Stimulated activated CD8-positive, alpha-beta memory T cell treated with anti-CD3 and anti-CD28 coated beads, Interleukin-12 subunit alpha, Interleukin-12 subunit beta, amount 100 ng/mL, for 4 hours (primary cell): ENCODE results near the gene CELF1.

ENCODE experiments used
- DNase-seq: peaks from one replicate; pipeline ENCODE4 v3.0.0-alpha.2; 2020; ENCODE audit warnings: low read depth

The CELF1 gene

DNA sequence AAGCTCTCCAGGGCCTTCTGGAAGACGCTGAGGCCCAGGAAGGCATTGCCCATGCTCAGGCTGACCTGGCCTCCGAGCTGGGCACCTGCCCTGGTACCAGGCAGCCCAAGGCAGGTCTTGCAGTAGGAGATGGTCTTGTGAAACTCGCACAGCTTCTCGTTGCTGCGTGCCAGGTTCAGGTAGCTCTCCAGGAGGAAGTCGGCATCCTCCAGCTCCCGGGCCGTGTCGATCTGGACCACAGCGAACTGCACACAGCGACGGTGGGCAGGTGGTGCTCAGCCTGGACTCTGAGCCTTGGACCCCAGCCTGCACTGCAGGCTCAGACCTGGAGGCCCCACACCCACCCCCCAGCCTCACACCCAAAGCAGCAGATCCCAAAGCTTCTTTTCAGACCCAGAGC lies 105.0 kb downstream of the CELF1 start:
- no peak for DNase-seq

DNA sequence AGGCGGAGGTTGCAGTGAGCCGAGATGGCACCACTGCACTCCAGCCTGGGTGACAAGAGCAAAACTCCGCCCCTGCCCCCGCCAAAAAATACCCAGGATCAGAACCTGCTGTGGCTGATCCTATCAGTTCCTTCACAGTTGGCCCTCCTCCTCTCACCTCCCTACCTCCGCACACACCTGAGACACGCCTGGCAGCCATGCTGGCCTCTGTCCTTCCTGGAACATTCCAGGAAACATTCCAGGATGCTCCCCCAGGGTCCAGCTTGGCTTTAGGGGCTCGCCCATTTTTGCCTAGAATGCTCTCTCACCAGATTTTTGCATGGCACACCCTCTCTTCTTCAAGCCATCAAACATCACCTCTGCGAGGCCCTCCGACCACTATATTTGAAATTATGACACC lies 106.1 kb downstream of the CELF1 start:
- DNase-seq, result no peak

DNA sequence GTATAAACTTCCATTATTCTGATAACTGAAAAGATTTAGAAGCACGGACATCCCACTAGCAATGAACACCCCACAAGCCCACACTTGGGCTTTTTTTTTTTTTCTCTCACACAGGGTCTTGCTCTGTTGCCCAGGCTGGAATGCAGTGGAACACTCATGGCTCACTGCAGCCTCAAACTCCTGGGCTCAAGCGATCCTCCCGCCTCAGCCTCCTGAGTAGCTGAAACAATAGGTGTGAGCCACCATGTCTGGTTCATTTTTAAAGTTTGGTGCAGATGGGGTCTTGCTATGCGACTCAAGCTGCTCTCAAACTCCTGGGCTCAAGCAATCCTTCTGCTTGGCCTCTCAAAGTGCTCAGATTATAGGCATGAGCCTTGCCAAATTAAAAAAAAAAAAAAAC lies 107.1 kb downstream of the CELF1 start:
- no peak for DNase-seq

DNA sequence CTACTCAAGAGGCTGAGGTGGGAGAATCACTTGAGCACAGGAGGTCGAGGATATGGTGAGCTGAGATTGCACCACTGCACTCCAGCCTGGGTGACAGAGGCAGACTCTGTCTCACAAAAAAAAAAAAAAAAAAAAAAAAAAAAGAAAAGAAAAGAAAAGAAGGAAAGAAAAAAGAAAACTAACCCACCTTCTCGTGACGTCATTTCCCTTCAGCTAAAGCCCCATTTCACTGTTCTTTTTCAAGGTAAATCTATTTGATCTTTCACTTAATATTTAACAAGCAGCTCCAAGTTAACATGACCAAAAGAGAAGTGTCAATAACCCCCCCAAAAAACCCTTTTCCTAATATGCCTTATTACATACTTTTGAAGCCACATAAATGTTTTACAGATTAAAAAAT lies 109.1 kb downstream of the CELF1 start:
- no peak for DNase-seq

DNA sequence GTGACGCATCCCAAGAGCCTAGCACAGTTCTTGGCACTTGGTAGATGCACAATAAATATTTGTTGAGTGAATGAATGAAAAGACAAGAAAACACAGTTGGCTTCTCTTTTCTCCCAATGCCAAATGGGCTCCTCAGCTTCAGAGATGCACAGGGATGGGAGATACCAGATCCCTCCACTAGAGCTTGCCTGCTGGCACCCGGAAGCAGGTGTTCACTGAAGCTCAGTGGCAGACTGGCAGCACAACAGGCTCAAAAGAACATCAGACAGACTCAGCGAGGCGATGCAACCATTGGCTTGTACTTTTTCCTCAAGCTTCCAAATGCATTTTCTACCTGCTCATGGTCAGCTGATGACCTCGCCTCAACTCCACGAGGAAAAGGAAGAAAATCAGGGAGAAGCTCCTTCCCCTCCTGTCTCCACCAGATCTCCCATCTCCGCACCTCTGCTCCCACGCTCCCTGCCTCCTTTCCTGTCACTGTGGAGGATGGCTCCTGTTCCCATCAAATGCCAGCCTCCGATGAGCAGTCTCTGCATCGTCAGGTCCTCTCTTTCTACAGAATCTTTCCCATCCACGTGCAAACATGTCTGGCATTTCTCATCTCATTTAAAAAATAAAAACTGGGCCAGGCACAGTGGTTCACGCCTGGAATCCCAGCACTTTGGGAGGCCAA lies 109.8 kb downstream of the CELF1 start:
- no peak for DNase-seq

DNA sequence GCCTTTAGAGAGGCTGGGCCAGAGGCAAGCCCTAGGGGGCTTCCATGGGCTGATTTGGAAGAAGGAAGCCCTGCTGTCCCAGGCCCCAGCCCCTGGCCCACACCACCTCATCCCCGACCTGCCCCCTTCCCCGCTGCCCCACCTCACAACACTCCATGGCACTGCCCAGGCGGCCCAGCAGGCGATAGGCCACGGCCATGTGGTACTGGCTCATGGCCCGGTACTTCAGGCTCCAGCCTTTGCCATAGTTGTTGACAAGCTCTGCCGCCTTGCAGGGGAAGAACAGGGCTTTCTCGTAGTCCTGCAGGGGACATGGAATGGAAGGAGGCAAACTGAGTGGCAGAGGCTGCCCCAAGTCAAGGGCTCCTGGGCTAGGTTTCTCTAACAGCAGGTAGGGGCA lies 110.4 kb downstream of the CELF1 start:
- DNase-seq, result no peak

DNA sequence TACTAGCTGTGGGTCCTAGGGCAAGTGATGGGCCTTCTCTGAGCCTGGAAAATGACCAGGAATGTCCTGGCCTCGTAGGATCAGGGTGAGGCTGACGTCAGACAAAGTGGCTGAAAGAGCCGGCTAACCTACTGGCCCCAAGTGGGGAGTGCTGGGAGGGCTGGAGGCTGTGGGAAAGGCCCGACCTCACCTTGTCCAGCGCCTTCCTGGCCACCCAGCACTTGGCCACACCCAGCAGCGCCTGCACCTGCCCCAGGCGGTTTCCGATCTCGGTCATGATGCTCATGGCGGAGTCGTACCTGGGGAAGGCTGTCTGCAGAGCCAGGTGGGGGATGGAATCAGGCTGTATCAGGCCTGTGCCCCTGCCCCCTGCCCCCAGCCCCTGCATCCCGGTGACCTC lies 111.5 kb downstream of the CELF1 start:
- no peak for DNase-seq

DNA sequence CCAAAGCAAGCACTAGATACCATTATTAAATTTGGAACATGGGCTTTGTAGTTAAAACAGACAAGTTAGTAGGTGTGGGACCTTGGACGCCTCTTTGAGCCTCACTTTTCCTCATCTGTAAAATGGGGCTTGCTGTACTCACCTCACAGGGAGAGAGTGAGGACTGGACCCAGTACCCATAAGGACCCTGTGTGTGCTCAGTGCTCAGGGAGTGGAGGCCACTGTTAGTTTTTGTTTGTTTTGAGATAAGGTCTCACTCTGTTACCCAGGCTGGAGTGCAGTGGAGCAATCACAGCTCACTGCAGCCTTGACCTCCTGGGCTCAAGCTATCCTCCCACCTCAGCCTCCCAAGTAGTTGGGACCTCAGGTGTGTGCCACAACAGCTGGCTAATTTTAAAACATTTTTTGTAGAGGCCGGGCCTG lies 112.9 kb downstream of the CELF1 start:
- DNase-seq, result no peak

DNA sequence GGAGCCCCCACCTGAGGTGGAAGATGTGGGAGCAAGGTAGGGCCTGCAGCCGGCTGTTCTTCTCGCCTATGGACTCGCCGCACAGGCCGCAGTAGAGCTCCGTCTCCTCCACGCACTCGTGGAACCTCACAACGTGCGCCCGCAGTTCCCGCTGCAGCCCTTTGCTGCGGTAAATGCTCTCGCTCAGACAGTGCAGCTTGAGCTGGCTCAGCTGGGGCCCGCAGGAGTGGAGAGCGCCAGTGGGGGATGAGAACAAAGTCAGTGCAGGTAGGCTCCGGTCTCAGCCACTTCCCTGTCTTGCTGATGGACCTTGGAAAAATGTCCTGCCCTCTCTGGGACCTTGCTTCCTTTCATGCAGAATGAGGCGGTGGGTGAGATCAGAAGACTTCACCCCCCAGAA lies 114.2 kb downstream of the CELF1 start:
- no peak for DNase-seq

DNA sequence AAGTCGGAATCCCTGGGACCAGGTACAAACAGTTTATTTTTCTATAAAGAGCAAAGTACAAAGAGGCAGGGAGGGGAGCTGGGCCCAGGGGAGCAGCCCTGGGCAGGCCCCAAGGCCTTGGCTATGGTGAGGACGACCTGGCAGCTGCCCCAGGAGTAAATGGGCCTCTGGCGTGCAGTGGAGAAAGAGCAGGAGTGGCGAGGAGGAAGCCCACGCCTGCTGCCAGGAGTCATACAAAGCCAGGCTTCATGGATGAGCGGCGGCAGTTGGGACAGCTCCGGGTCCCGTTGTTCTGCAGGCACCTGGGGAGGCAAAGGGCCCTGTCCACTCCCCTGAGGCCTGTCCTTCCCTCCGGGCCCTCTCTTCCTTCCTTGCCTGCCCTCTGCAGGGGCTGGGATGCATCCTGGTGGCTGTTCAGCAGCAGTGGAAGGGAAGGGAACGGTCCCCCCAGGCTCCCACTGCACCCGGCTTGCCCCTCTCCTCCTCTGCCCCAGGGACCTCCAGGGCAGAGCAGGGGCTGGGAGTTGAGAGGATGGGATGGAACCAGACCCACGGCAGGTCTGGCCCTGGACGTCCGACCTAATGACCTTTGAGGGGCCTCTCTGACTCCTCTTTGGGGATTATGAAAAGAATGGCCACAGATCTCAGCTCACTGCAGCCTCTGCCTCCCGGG lies 115.0 kb downstream of the CELF1 start:
- no peak for DNase-seq

DNA sequence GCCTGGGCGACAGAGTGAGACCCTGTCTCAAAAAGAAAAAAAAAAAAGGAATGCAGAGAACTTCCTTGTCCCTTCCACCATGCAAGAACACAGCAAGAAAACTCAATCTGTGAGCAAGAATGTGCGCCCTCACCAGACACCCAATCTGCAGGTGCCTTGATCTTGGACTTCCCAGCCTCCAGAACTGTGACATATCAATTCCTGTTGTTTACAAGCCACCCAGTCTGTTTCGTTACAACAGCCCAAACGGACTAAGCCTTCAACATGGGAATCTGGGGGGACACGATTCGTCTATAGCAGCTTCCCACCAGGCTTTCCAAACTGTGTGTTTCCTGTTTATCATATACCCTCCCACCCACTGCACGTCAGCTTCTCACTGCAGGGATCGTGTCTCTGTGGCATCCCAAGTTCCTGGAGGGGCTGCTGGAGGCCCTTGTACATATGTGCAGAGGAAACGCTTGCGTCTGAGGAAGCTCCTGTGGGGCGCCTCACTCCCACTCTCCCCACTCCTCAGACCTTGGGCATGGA lies 115.7 kb downstream of the CELF1 start:
- DNase-seq, result no peak

DNA sequence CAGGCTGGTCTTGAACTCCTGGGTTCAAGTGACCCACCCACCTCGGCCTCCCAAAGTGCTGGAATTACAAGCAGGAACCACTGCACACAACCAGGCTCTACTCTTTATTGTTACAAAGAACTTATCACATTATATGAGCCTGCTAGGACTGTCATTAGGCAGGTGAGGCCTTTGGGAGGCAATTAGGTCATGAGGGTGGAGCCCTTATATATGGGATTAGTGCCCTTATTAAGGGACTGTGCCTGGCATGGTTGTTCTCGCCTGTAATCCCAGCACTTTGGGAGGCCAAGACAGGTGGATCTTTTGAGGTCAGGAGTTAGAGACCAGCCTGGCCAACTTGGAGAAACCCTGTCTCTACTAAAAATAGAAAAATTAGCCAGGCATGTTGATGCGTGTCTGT lies 116.2 kb downstream of the CELF1 start:
- no peak for DNase-seq

DNA sequence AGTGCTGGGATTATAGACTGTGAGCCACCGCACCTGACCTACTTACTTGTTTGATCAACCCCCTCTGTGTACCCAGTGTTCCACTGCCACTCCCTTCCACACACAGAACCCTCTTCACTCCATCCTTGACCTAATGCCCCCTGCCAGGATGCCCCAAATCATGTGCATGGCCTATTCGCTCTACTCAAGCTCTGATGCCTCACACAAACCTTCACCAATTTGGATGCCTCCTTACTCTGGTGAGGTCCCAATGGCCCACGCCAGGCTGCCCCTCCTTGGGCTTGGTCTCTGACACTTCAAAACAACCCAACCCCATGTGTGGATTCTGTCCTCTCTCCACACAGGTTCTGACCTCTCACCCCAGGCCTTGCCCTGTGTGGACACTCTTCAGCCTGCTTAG lies 117.2 kb downstream of the CELF1 start:
- DNase-seq, result no peak

DNA sequence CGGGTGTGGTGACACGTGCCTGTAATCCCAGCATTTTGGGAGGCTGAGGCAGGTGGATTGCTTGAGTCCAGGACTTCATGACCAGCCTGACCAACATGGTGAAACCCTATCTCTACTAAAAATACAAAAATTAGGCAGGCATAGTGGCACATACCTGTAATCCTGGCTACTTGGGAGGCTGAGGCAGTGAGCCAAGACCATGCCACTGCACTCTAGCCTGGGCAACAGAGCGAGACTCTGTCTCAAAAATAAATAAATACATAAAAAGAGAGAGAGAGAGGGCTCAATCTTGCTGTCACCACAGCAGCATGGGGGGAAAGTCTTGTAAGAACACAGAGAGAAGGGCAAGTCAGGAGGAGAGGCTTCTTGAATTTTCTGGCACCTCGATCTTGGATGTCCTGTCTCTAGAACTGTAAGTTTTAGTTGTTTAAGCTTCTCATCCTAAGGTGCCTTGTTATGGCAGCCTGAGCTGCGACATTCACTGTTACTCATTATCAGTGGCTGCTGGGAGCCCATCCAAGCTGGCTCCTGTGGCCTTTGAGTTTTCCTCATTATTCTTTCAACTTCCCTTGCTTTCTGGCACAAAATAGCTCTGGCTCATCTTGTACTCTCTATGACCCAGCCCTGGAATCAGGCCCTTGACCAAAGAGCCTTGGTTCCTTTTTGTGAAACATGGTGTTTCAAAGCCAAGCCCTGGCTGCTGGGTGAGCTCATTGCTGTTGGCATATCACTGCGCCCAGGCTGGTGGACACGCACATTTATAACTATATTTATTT lies 118.7 kb downstream of the CELF1 start:
- DNase-seq, result no peak

DNA sequence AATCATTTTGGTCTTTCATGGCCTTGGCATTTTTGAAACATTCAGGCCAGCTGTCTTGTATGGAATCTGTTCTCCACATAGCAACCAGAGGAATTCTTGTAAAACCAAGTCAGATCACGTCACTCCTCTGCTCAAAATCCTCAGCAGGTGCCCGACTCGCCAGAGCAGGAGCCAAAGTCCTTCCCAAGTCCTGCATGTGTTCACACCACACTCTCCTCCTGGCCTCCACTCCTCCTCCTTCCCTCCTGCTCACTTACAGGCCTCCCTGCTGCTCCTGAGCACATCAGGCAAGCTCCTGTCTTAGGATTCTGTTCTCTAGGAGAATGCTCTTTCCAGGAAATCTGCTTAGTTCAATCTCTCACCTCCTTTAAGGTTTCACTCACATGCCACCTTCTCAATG lies 119.8 kb downstream of the CELF1 start:
- DNase-seq, result no peak

DNA sequence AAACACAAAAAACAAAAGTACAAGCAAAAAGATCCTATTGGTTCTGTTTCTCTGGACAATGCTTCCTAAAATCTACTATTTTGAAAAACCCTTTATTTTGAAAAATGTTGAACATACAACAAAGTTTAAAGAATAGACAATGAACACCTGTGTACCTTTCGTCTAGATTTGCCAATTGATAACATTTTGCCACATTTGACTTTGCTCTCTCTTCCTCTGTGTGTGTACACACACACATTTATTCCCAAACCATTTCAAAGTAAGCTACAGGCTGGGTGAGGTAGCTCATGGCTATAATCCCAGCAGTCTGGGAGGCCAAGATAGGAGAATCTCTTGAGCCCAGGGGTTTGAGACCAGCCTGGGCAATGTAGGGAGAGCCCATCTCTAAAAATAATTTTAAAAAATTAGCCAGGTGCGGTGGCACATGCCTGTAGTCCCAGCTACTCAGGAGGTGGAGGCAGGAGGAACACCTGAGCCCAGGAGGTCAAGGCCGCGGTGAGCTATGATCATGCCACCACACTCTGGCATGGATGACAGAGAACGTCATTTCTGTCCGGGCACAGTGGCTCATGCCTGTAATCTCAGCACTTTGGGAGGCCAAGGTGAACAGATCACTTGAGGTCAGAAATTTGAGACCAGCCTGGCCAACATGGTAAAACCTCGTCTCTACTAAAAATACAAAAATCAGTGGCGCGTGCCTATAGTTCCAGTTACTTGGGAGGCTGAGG lies 121.4 kb downstream of the CELF1 start:
- no peak for DNase-seq

DNA sequence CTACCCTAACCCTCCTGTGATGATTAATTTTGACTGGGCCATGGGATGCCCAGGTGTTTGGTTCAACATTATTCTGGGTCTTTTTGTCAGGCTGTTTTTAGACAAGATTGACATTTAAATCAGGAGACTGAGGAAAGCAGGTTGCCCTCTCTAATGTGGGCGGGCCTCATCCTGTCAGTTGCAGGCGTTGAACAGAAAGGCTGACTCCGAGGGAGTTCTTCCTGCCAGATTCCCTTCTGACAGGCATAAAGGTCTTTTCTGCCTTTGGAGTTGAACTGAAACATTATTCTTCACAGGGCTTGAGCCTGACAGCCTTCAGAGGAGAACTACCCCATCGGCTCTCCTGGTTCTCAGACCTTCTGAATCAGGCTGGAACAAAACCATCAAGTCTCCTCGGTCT lies 122.4 kb downstream of the CELF1 start:
- DNase-seq, result no peak

DNA sequence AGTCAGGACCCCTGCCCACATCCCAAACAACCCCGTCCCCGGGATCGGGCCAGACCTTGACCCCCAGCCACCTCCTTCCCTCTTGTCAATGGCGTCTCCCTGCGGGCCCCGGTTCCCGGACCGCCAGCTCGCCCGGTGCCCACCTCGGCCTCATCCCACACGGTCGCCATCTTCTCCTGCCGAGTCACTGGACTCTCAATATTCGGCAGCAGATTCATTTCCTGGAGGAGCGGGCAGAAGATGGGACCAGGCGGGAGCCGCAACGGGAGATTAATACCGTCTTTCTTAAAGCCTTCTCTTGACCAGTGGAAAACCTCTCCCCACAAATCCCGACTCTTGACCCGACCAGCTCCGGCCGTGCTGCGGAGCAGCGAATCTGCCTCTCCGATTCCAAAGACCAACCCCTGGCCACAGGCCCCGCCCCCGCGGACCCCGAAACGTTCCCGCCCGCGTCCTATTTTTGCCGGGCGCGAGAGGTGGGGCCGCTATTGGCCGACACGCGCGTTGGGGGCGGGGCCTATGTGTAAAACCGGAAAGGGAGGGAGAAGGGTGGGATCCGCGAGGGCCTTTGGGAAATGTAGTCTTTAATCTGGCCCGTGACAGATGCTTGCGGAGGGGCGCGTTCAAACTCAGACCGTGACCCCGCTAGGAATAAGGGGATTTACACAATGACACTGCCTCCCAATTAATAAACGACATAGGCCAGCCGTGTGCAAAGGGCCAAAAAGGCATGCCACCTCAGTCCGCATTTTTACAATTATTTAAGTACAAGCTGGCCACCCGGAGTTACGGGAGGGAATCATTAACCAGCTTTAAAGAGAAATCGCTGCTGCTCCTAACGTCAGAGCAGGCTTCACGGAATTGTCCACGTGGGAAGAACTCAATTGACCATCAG lies 126.6 kb downstream of the CELF1 start, which contains the start of gene PSMC3:
Gene PSMC3, minus strand, starts transcription at position 378 of the 895 bp plus-strand sequence. Its CDS starts 160 bp downstream, at position 218.
- DNase-seq, result peak; percentile 98

DNA sequence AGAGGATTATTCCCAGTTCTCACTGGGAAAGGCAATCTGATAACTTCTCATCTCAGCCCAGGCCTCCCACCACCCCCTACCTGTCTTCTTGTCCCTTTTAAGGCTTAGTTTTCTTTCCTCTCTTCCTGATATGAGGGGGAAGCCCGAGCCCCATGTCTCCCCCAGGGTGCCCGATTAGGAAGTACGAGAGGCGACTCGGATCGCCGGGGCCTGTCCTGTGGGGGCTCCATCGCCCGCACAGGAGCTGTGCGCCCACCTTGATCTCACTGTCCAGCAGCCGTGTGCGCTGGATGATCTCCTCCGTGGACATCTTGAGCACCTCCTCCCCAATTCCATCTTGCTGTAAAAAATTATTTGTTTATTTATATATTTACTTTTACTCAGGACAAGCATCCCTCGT lies 127.3 kb downstream of the CELF1 start:
- DNase-seq, result no peak

DNA sequence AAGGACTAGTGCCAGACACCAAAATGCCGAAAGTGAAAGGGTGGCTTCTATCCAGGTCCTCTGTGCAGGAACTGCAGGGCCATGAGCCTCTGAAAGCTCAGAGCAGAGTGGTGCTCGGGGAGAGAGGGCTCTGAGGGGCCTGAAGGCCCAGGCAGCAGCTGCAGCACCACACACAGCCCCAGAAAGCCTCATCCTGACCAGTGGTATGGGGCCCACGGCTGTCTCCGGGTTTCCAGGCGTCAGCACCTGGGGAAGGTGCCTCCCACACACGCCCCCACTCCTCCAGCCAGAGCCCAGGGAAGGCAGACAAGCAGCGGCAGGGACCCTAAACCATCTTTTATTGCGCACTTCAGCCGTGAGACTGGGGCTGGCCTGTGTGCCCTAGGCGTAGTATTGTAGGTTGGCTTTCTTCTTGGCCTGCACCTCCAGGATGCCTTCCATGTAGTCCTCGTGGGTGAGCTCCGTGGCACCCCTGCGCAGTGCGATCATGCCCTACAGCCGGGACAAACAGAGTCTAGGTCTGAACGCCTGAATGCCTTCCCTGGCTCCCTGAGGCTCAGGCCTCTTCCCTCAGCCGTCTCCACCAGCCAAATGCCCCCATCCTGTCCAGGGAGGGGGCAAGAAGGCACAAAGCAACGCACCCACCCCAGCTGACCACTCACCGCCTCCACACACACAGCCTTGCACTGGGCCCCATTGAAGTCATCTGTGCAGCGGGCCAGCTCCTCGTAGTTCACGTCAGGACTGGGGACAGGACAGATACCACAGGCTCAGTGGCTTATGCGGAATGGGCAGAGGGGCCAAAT lies 134.3 kb downstream of the CELF1 start:
- no peak for DNase-seq
